IMR-90 (cell line): ENCODE measurements around the gene GNAO1. TPM values are rescaled to one million over a fixed set of nuclear protein-coding genes. Genes with fewer than 3 reads are reported as not detected.

Source experiments
- ATAC-seq: fragments of 200-7000 bp; cut with Tn5 transposase; 2 replicates; pipeline ENCODE4 v1.9.1; 2020; ENCODE audit warnings: low read depth, mild to moderate bottlenecking, moderate library complexity
- BruUV-seq: library from RNA; stranded (reverse); fragments of 400-500 nt; replicated peaks from 2 replicates; lab custom pipeline; 2021; lab: Mats Ljungman, UMichigan
- CTCF ChIA-PET: fragments of 300-600 bp; formaldehyde crosslinking; extraction: SDS; loops from one replicate; lab custom pipeline; 2021; ENCODE audit warnings: antibody characterized with exemption; lab: Yijun Ruan, JAX
- POLR2A ChIA-PET: fragments of 300-600 bp; sonication (Branson Sonifier 250); formaldehyde crosslinking; loops from one replicate; lab custom pipeline; 2022; ENCODE audit warnings: antibody characterized with exemption; ENCODE audit not compliant: unreplicated experiment; lab: Charles Lee
- DNase-seq: peaks from one replicate; pipeline ENCODE4 v3.0.0; 2013
- H2AFZ ChIP-seq: replicated peaks from 2 replicates; pipeline ENCODE3; 2013; ENCODE audit warnings: low read length, mild to moderate bottlenecking; ENCODE audit not compliant: poor library complexity
- H2AK5ac ChIP-seq: 2 replicates; pipeline ENCODE4 v1.6.1; 2013; ENCODE audit warnings: low read depth, low read length, inconsistent platforms
- H2AK9ac ChIP-seq: replicated peaks from 2 replicates; pipeline ENCODE3; 2013; ENCODE audit warnings: mild to moderate bottlenecking, low read depth, low read length, moderate library complexity; ENCODE audit not compliant: poor library complexity
- H2BK120ac ChIP-seq: 2 replicates; pipeline ENCODE4 v1.6.1; 2013; ENCODE audit warnings: low read depth, low read length, inconsistent platforms
- H2BK15ac ChIP-seq: 3 replicates; pipeline ENCODE4 v1.6.1; 2013; ENCODE audit warnings: low read depth, low read length, inconsistent platforms
- H2BK20ac ChIP-seq: 2 replicates; pipeline ENCODE4 v1.6.1; 2013; ENCODE audit warnings: low read depth, mild to moderate bottlenecking, inconsistent platforms, low read length, moderate library complexity
- H2BK5ac ChIP-seq: 2 replicates; pipeline ENCODE4 v1.6.1; 2013; ENCODE audit warnings: mild to moderate bottlenecking, low read depth, low read length, inconsistent platforms; ENCODE audit not compliant: poor library complexity, severe bottlenecking
- H3K14ac ChIP-seq: replicated peaks from 2 replicates; pipeline ENCODE4 v1.6.1; 2013; ENCODE audit warnings: low read depth, low read length, inconsistent platforms
- H3K18ac ChIP-seq: 2 replicates; pipeline ENCODE4 v1.6.1; 2013; ENCODE audit warnings: low read depth, low read length, control low read depth
- H3K23ac ChIP-seq: 2 replicates; pipeline ENCODE4 v1.6.1; 2013; ENCODE audit warnings: low read depth, low read length, inconsistent platforms
- H3K27ac ChIP-seq: 2 replicates; pipeline ENCODE4 v1.5.1; 2013; ENCODE audit warnings: mild to moderate bottlenecking, control low read depth, low read length; ENCODE audit not compliant: insufficient read depth
- H3K27me3 ChIP-seq: 2 replicates; pipeline ENCODE4 v1.6.1; 2013; ENCODE audit warnings: low read length; ENCODE audit not compliant: control insufficient read depth, insufficient read depth
- H3K36me3 ChIP-seq: 2 replicates; pipeline ENCODE4 v1.6.1; 2013; ENCODE audit warnings: low read length, mixed read lengths; ENCODE audit not compliant: control insufficient read depth, insufficient read depth
- H3K4ac ChIP-seq: 2 replicates; pipeline ENCODE4 v1.6.1; 2013; ENCODE audit warnings: low read depth, low read length, inconsistent platforms
- H3K4me1 ChIP-seq: 2 replicates; pipeline ENCODE4 v1.6.1; 2013; ENCODE audit warnings: low read length, mixed read lengths; ENCODE audit not compliant: control insufficient read depth, insufficient read depth
- H3K4me2 ChIP-seq: 2 replicates; pipeline ENCODE4 v1.6.1; 2013; ENCODE audit warnings: low read depth, mild to moderate bottlenecking, control low read depth, low read length, moderate library complexity
- H3K4me3 ChIP-seq: 2 replicates; pipeline ENCODE4 v1.5.1; 2013; ENCODE audit warnings: low read depth, mild to moderate bottlenecking, control low read depth, low read length, moderate library complexity; ENCODE audit not compliant: insufficient read depth
- H3K56ac ChIP-seq: 2 replicates; pipeline ENCODE4 v1.6.1; 2013; ENCODE audit warnings: low read length, inconsistent platforms; ENCODE audit not compliant: insufficient read depth; ENCODE audit errors: extremely low read depth
- H3K79me1 ChIP-seq, 2 experiments: 2 replicates each; pipeline ENCODE4 v1.6.1; 2013; ENCODE audit warnings: low read length in 2 of 2, inconsistent platforms in 1 of 2, low read depth in 1 of 2
- H3K9ac ChIP-seq: 2 replicates; pipeline ENCODE4 v1.6.1; 2013; ENCODE audit warnings: low read depth, low read length, control low read depth
- H3K9me1 ChIP-seq: 2 replicates; pipeline ENCODE4 v1.6.1; 2013; ENCODE audit warnings: low read length, inconsistent platforms; ENCODE audit not compliant: insufficient read depth
- H3K9me3 ChIP-seq: 2 replicates; pipeline ENCODE4 v1.6.1; 2013; ENCODE audit warnings: low read length; ENCODE audit not compliant: control insufficient read depth, insufficient read depth
- H4K20me1 ChIP-seq: 2 replicates; pipeline ENCODE4 v1.6.1; 2013; ENCODE audit warnings: low read length, inconsistent platforms; ENCODE audit not compliant: insufficient read depth
- H4K5ac ChIP-seq: 2 replicates; pipeline ENCODE4 v1.6.1; 2013; ENCODE audit warnings: mild to moderate bottlenecking, low read depth, low read length, control low read depth
- H4K8ac ChIP-seq, 2 experiments: 2 replicates each; pipeline ENCODE4 v1.6.1; 2013; ENCODE audit warnings: low read depth in 2 of 2, low read length in 2 of 2, control low read depth in 1 of 2, inconsistent platforms in 1 of 2
- H4K91ac ChIP-seq: 2 replicates; pipeline ENCODE4 v1.6.1; 2013; ENCODE audit warnings: low read depth, low read length, inconsistent platforms; ENCODE audit not compliant: insufficient read depth
- BHLHE40 ChIP-seq: fragments of 150-350 bp; IDR thresholded peaks from 2 replicates; pipeline ENCODE4 v1.6.1; 2016; ENCODE audit warnings: mild to moderate bottlenecking, low read depth, low read length
- CEBPB ChIP-seq: IDR thresholded peaks from 2 replicates; pipeline ENCODE4 v1.6.1; 2012; ENCODE audit warnings: low read depth, low read length, improper control_type of control experiment
- CHD1 ChIP-seq: IDR thresholded peaks from 2 replicates; pipeline ENCODE4 v1.6.1; 2012; ENCODE audit warnings: low read depth, low read length, improper control_type of control experiment
- CTCF ChIP-seq: conservative IDR thresholded peaks from 2 replicates; pipeline ENCODE4 v1.5.1; 2012; ENCODE audit warnings: mild to moderate bottlenecking, low read depth, low read length, improper control_type of control experiment
- ELK1 ChIP-seq: fragments of 150-350 bp; IDR thresholded peaks from 2 replicates; pipeline ENCODE4 v1.6.1; 2016; ENCODE audit warnings: low read depth, mild to moderate bottlenecking, low read length, moderate library complexity, borderline replicate concordance
- FOS ChIP-seq: fragments of 150-350 bp; IDR thresholded peaks from 2 replicates; pipeline ENCODE4 v1.6.1; 2016; ENCODE audit warnings: low read depth, low read length
- MAFK ChIP-seq: IDR thresholded peaks from 2 replicates; pipeline ENCODE4 v1.6.1; 2012; ENCODE audit warnings: low read depth, low read length, improper control_type of control experiment
- MAZ ChIP-seq: IDR thresholded peaks from 2 replicates; pipeline ENCODE4 v1.6.1; 2012; ENCODE audit warnings: low read depth, mild to moderate bottlenecking, low read length, improper control_type of control experiment, moderate library complexity, borderline replicate concordance
- MXI1 ChIP-seq: IDR thresholded peaks from 2 replicates; pipeline ENCODE4 v1.6.1; 2012; ENCODE audit warnings: low read depth, mild to moderate bottlenecking, low read length, moderate library complexity, borderline replicate concordance
- NFE2L2 ChIP-seq: fragments of 150-350 bp; IDR thresholded peaks from 2 replicates; pipeline ENCODE4 v1.6.1; 2016; ENCODE audit warnings: low read depth, mild to moderate bottlenecking, low read length
- POLR2A ChIP-seq: IDR thresholded peaks from 2 replicates; pipeline ENCODE4 v1.6.1; 2012; ENCODE audit warnings: mild to moderate bottlenecking, low read depth, low read length
- RAD21 ChIP-seq: IDR thresholded peaks from 2 replicates; pipeline ENCODE4 v1.6.1; 2012; ENCODE audit warnings: low read length, improper control_type of control experiment
- RCOR1 ChIP-seq: IDR thresholded peaks from 2 replicates; pipeline ENCODE4 v1.6.1; 2012; ENCODE audit warnings: mild to moderate bottlenecking, low read length, improper control_type of control experiment; ENCODE audit not compliant: insufficient replicate concordance
- RFX5 ChIP-seq: IDR thresholded peaks from 2 replicates; pipeline ENCODE4 v1.8.0; 2012; ENCODE audit warnings: low read depth, mild to moderate bottlenecking, low read length, moderate library complexity
- SMC3 ChIP-seq: fragments of 150-350 bp; IDR thresholded peaks from 2 replicates; pipeline ENCODE4 v1.6.1; 2016; ENCODE audit warnings: low read depth, mild to moderate bottlenecking, antibody characterized with exemption, low read length, moderate library complexity
- USF2 ChIP-seq: fragments of 150-350 bp; IDR thresholded peaks from 2 replicates; pipeline ENCODE4 v1.6.1; 2017; ENCODE audit warnings: mild to moderate bottlenecking, antibody characterized with exemption, low read length, low read depth
- WGBS, 2 experiments: methylation state at CpG; one replicate each; pipeline versions ENCODE4 v1.1.5 to v1.1.7; 2013; ENCODE audit warnings: missing lambda C conversion rate in 2 of 2; ENCODE audit not compliant: insufficient read length in 1 of 2; ENCODE audit errors: extremely low coverage in 2 of 2; 5-methylcytosine and 5-hydroxymethylcytosine counted together
- dilution Hi-C: fragments of 300-500 bp; cut with HindIII; formaldehyde crosslinking; loops from one replicate; pipeline ENCODE4 v1.14.3; 2018; ENCODE audit warnings: low sequenced_read_pairs; ENCODE audit not compliant: unreplicated experiment
- in situ Hi-C: fragments of 300-500 bp; cut with MboI; formaldehyde crosslinking; loops from 3 replicates; pipeline ENCODE4 v1.14.3; 2019; ENCODE audit warnings: low sequenced_read_pairs, inconsistent platforms, mixed read lengths
- intact Hi-C: fragments of 100-400 bp; cut with micrococcal nuclease; formaldehyde crosslinking; loops from 2 replicates; pipeline ENCODE4 v1.10.0; 2022
- polyA plus RNA-seq, 3 experiments: library from polyadenylated mRNA; depleted of rRNA; stranded (reverse); fragments of >200 nt; gene quantifications; 2 replicates each; pipeline ENCODE4 v1.2.3, GENCODE V29; 2012; ENCODE audit warnings: low replicate concordance in 1 of 3
- total RNA-seq: library from RNA; depleted of rRNA; stranded (reverse); fragments of >200 nt; gene quantifications from 2 replicates; pipeline ENCODE4 v1.2.3, GENCODE V29; 2012

Gene GNAO1
- total and polyA plus RNA-seq, 2 of the 4 experiments (the other 2 are of a cell fraction): under 0.01 to 0.07 TPM

DNA sequence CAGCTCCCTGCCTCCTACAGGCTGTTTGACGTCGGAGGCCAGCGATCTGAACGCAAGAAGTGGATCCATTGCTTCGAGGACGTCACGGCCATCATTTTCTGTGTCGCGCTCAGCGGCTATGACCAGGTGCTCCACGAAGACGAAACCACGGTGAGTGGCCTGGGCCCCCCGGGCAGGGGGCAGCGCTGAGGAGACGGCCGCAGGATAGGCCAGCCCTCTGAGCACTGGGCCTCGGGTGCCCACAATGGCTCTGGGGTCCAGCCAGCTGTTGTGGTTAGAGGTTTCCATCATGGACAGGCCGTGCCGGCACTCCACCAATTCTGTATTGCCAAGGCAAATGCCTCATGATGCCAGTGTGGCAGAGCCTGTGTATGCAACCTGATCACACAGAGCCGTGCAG is 145.4 kb downstream of the GNAO1 start:
- DNase-seq (no peak), ATAC-seq (no peak)
- H4K20me1 ChIP-seq: no peaks in the 10 kb centered on the region
- no peak overlapping the region for H2BK5ac ChIP-seq
- no peaks in the 10 kb centered on the region for H3K36me3 ChIP-seq
- no peak overlapping the region for H4K8ac ChIP-seq
- ChIA-PET CTCF (no interaction called here), POLR2A (no interaction called here)
- no peak overlapping the region for H4K5ac ChIP-seq
- H2AK5ac ChIP-seq: no peak overlapping the region
- no peak overlapping the region for H2BK20ac ChIP-seq
- H3K9me3 ChIP-seq: no peaks in the 10 kb centered on the region
- no peaks in the 10 kb centered on the region; the same call in 1 of the 2 replicates for H3K9me1 ChIP-seq
- no peaks in the 10 kb centered on the region; the same call in 1 of the 2 replicates for H3K27me3 ChIP-seq
- no peak overlapping the region for H3K4me2 ChIP-seq
- H2BK120ac ChIP-seq: no peak overlapping the region
- in situ Hi-C loops (no loop called here), intact Hi-C loops (no loop called here), dilution Hi-C loops (no loop called here)
- no peak overlapping the region for H3K14ac ChIP-seq
- 92% methylated on average over 11 of the region's 21 CpGs; no CpG with 5 or more reads in 1 of the 2 experiments for WGBS, 2 experiments
- TF ChIP-seq POLR2A: no peak
- TF ChIP-seq RCOR1: no peak
- no peak for TF ChIP-seq MAFK
- no peak for TF ChIP-seq CTCF
- TF ChIP-seq MXI1: no peak
- TF ChIP-seq CEBPB: no peak
- TF ChIP-seq ELK1: no peak
- TF ChIP-seq RAD21: no peak
- no peak for TF ChIP-seq CHD1
- no peak for TF ChIP-seq NFE2L2
- TF ChIP-seq BHLHE40: no peak
- TF ChIP-seq FOS: no peak
- TF ChIP-seq RFX5: no peak
- no peak for TF ChIP-seq SMC3
- TF ChIP-seq MAZ: no peak
- no peak for TF ChIP-seq USF2
- no peak overlapping the region for H2AK9ac ChIP-seq
- peak overlapping the region; percentile 61 for H2AFZ ChIP-seq
- no peaks in the 10 kb centered on the region for H3K4me1 ChIP-seq
- BruUV-seq: no TSS peak
- H3K79me1 ChIP-seq: no peaks in the 10 kb centered on the region
- no peak overlapping the region for H3K9ac ChIP-seq
- no peak overlapping the region for H4K91ac ChIP-seq
- H3K4ac ChIP-seq: no peak overlapping the region
- H3K56ac ChIP-seq: no peak overlapping the region
- no peak overlapping the region for H3K18ac ChIP-seq
- H3K27ac ChIP-seq: no peak overlapping the region
- H3K4me3 ChIP-seq: no peak overlapping the region
- no peak overlapping the region for H2BK15ac ChIP-seq
- H3K23ac ChIP-seq: no peak overlapping the region
